ENCODE results near the gene SUPT6H.

DNA sequence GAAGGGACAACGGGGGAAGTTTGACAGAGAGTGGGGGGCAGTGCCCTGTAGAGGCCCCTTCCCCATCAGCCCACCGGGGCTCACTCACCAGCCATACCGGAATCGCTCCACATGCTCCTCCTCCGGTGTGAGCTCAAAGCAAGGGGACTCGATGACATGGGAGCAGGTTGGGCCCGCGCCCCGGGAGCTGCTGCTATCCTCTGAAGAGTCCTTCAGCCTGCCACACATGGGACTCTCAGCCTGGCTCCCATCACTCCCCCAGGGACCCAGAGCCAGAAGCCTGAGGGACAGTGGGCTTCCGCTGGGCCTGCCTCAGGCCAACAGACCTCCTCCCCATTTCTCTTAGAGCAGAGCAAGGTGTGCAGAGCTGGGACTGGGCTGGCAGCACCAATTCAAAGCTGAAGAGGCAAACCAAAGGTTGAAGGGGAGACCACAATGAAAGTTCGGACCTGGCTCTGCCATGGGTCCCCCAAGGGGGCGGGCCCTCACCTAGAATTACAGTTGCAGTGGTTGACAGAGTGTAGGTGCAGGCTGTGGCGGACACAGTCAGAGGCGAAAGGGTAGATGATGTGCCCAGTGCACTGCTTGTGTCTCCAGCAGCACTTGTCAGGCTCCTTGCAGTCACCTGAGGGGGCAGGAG lies 42.3 kb downstream of the SUPT6H start:
- TF ChIP-seq POLR2AphosphoS5 (IDR thresholded peaks at IDR 0.05; ENCODE audit: low read depth, low read length) (no peak), GABPA (IDR thresholded peaks at IDR 0.05; ENCODE audit: low read depth) (no peak), CHD2 (IDR thresholded peaks at IDR 0.05; ENCODE audit: low read length, partially characterized antibody) (no peak), TAF1 (IDR thresholded peaks at IDR 0.05; ENCODE audit: borderline replicate concordance, low read depth, low read length) (no peak), FOXJ3 (CRISPR knock-in tag; IDR thresholded peaks at IDR 0.05) (no peak)
- TF ChIP-seq, protein P1, sequence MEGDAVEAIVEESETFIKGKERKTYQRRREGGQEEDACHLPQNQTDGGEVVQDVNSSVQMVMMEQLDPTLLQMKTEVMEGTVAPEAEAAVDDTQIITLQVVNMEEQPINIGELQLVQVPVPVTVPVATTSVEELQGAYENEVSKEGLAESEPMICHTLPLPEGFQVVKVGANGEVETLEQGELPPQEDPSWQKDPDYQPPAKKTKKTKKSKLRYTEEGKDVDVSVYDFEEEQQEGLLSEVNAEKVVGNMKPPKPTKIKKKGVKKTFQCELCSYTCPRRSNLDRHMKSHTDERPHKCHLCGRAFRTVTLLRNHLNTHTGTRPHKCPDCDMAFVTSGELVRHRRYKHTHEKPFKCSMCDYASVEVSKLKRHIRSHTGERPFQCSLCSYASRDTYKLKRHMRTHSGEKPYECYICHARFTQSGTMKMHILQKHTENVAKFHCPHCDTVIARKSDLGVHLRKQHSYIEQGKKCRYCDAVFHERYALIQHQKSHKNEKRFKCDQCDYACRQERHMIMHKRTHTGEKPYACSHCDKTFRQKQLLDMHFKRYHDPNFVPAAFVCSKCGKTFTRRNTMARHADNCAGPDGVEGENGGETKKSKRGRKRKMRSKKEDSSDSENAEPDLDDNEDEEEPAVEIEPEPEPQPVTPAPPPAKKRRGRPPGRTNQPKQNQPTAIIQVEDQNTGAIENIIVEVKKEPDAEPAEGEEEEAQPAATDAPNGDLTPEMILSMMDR (IDR thresholded peaks at IDR 0.05): no peak
